ENCODE measurements around the gene CECR2.

The CECR2 gene

GRCh38 chr22:17603668-17604067 lies 234.4 kb downstream of the CECR2 start:
- no peak overlapping the region for H3K4me3 Mint-ChIP-seq
- H3K9me3 Mint-ChIP-seq, result no peaks in the 10 kb centered on the region
- no peaks in the 10 kb centered on the region for H3K27me3 Mint-ChIP-seq
- no peak for DNase-seq
- no peak overlapping the region for H3K27ac Mint-ChIP-seq
- CTCF ChIA-PET, result interaction anchor here (0.6 kb wide), 1 partner anchor 86 kb away, joined by 3 read pairs; no protein-coding TSS in a partner anchor
- H3K36me3 Mint-ChIP-seq, result peaks cover 18% of the 10 kb centered on the region
- H3K4me1 Mint-ChIP-seq, result peaks cover 6% of the 10 kb centered on the region

DNA sequence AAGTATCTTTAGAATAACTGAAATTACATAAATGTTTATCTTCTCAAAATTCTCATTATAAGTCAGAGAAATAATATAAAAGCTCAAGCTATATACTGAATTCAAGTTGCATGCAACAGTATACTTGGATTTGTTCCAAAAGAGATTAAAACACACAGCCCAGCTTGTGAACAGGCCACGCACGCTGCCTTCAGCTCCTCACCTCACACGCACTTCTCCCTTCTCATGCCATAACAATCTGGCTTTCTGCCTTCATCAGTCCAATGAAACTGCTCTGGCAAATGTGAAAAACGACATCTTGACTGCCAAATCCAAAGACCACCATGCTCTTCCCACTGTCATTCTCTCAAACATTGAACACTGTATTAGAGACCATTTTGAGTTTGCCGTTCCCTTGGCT lies 237.2 kb downstream of the CECR2 start:
- Mint-ChIP-seq H3K4me3 (no peak overlapping the region), H3K27ac (no peak overlapping the region), H3K4me1 (peaks cover 6% of the 10 kb centered on the region), H3K36me3 (peaks cover 11% of the 10 kb centered on the region), H3K9me3 (no peaks in the 10 kb centered on the region), H3K27me3 (no peaks in the 10 kb centered on the region)
- CTCF ChIA-PET, result no interaction called here
- DNase-seq, result no peak
